SK-N-SH treated with all-trans-retinoic acid at 6 μM for 48 hours (cell line): ENCODE data around the gene IGFBP4.

Experiments used
- BACH2 ChIP-seq: fragments of 250-450 bp; sonication (Bioruptor Pico); IDR thresholded peaks from 2 replicates; pipeline ENCODE4 v1.9.0; 2021; ENCODE audit warnings: mild to moderate bottlenecking, borderline replicate concordance
- CREB5 ChIP-seq: fragments of 250-450 bp; sonication (Bioruptor Pico); IDR thresholded peaks from 2 replicates; pipeline ENCODE4 v1.5.1; 2020; ENCODE audit warnings: low read depth, mild to moderate bottlenecking, moderate library complexity
- CSDC2 ChIP-seq: fragments of 250-450 bp; sonication (Bioruptor Pico); IDR thresholded peaks from 2 replicates; pipeline ENCODE4 v1.5.0; 2020; ENCODE audit warnings: mild to moderate bottlenecking, moderate library complexity
- GLIS3 ChIP-seq: fragments of 250-450 bp; sonication (Bioruptor Pico); IDR thresholded peaks from 2 replicates; pipeline ENCODE4 v1.5.0; 2020; ENCODE audit warnings: mild to moderate bottlenecking, moderate library complexity
- PATZ1 ChIP-seq: fragments of 250-450 bp; sonication (Bioruptor Pico); IDR thresholded peaks from 2 replicates; pipeline ENCODE4 v1.8.0; 2020; ENCODE audit warnings: mild to moderate bottlenecking, moderate library complexity, borderline replicate concordance
- PPARA ChIP-seq: fragments of 250-450 bp; sonication (Bioruptor Pico); IDR thresholded peaks from 2 replicates; pipeline ENCODE4 v1.5.0; 2020; ENCODE audit warnings: mild to moderate bottlenecking, borderline replicate concordance
- RARB ChIP-seq: fragments of 250-450 bp; sonication (Bioruptor Pico); IDR thresholded peaks from 2 replicates; pipeline ENCODE4 v1.8.0; 2021; ENCODE audit warnings: mild to moderate bottlenecking, moderate library complexity
- TCF4 ChIP-seq: fragments of 250-450 bp; sonication (Bioruptor Pico); IDR thresholded peaks from 2 replicates; pipeline ENCODE4 v1.8.0; 2021; ENCODE audit warnings: mild to moderate bottlenecking, moderate library complexity, borderline replicate concordance
- TOX ChIP-seq: fragments of 250-450 bp; sonication (Bioruptor Pico); IDR thresholded peaks from 2 replicates; pipeline ENCODE4 v1.8.0; 2021; ENCODE audit warnings: mild to moderate bottlenecking, moderate library complexity, borderline replicate concordance
- TSHZ2 ChIP-seq: fragments of 250-450 bp; sonication (Bioruptor Pico); IDR thresholded peaks from 2 replicates; pipeline ENCODE4 v1.5.0; 2020; ENCODE audit warnings: mild to moderate bottlenecking, moderate library complexity
- ZC3H10 ChIP-seq: fragments of 250-450 bp; sonication (Bioruptor Pico); IDR thresholded peaks from 2 replicates; pipeline ENCODE4 v1.5.1; 2021; ENCODE audit warnings: mild to moderate bottlenecking, moderate library complexity
- ZFP3 ChIP-seq: fragments of 250-450 bp; sonication (Bioruptor Pico); IDR thresholded peaks from 2 replicates; pipeline ENCODE4 v1.5.0; 2020; ENCODE audit warnings: mild to moderate bottlenecking, moderate library complexity
- ZFP30 ChIP-seq: fragments of 450-650 bp; formaldehyde crosslinking; IDR thresholded peaks from 2 replicates; pipeline ENCODE4 v1.5.0; 2022; ENCODE audit warnings: mild to moderate bottlenecking, moderate library complexity
- ZNF565 ChIP-seq: fragments of 450-650 bp; formaldehyde crosslinking; conservative IDR thresholded peaks from 2 replicates; pipeline ENCODE4 v1.5.0; 2020; ENCODE audit warnings: low read depth, mild to moderate bottlenecking, moderate library complexity

- TF ChIP-seq CREB5 (no peak), ZFP30 (CRISPR knock-in tag) (no peak), TOX (CRISPR knock-in tag) (no peak), RARB (CRISPR knock-in tag) (no peak), CSDC2 (no peak), PATZ1 (CRISPR knock-in tag) (no peak), GLIS3 (CRISPR knock-in tag) (no peak), PPARA (CRISPR knock-in tag) (no peak), ZC3H10 (CRISPR knock-in tag) (no peak), BACH2 (no peak), ZFP3 (CRISPR knock-in tag) (no peak), TSHZ2 (no peak), ZNF565 (no peak), TCF4 (CRISPR knock-in tag) (no peak)
These were observed 63.5 kb downstream of the IGFBP4 start for GRCh38 chr17:40506786-40507185.
